Measurements from ENCODE around the gene TRPV2. TPM values are rescaled to one million over a fixed set of nuclear protein-coding genes. Genes with fewer than 3 reads are reported as not detected.

The TRPV2 gene
- total RNA-seq, 2 donors from 2014 or later = 7.1 to 11.0 TPM

DNA sequence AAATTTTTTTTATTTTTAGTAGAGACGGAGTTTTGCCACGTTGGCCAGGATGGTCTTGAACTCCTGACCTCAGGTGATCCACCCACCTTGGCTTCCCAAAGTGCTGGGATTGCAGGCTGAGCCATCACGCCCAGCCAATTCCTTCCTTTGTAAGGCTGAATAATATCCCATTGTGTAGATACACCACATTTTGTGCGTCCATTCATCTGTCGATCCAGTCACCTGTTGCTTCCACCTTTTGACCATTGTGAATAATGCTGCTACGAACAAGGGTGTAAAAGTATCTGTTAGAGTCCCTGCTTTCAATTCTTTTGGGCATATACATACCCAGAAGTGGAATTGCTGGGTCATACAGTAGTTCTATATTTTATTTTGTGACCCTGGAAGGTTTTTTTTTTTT, 15.3 kb downstream of the TRPV2 start:
- Histone ChIP-seq H3K27me3 (replicated peaks; ENCODE audit: insufficient read depth) (no peaks in the 10 kb centered on the region), H3K4me1 (replicated peaks) (no peaks in the 10 kb centered on the region), H3K27ac (no peak overlapping the region), H3K36me3 (no peaks in the 10 kb centered on the region), H3K9me3 (no peaks in the 10 kb centered on the region), H3K4me3 (no peak overlapping the region)
- DNase-seq (ENCODE audit: low spot score) = no peak
- 82% methylated on average over 6 of the region's 6 CpGs for WGBS
- intact Hi-C loops (cut with DNase I) = no loop called here
- no peak for TF ChIP-seq POLR2A (IDR thresholded peaks at IDR 0.05)
- TF ChIP-seq CTCF (IDR thresholded peaks at IDR 0.05) = no peak
- TF ChIP-seq POLR2AphosphoS5 (IDR thresholded peaks at IDR 0.05) = no peak

DNA sequence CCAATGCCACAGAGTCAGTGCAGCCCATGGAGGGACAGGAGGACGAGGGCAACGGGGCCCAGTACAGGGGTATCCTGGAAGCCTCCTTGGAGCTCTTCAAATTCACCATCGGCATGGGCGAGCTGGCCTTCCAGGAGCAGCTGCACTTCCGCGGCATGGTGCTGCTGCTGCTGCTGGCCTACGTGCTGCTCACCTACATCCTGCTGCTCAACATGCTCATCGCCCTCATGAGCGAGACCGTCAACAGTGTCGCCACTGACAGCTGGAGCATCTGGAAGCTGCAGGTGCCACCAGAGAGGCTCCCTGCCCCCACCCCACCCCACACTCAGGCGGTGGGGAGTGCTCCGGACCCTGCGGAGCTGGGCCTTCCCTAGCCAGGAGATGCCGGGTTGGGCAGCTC, 16.6 kb downstream of the TRPV2 start:
- Histone ChIP-seq H3K4me3 (no peak overlapping the region), H3K36me3 (no peaks in the 10 kb centered on the region), H3K4me1 (replicated peaks) (no peaks in the 10 kb centered on the region), H3K27me3 (replicated peaks; ENCODE audit: insufficient read depth) (no peaks in the 10 kb centered on the region), H3K9me3 (no peaks in the 10 kb centered on the region), H3K27ac (no peak overlapping the region)
- DNase-seq (ENCODE audit: low spot score) = no peak
- WGBS = 93% methylated on average over 13 of the region's 15 CpGs
- no peak for TF ChIP-seq POLR2A (IDR thresholded peaks at IDR 0.05)
- TF ChIP-seq CTCF (IDR thresholded peaks at IDR 0.05) = no peak
- TF ChIP-seq POLR2AphosphoS5 (IDR thresholded peaks at IDR 0.05) = no peak
- intact Hi-C loops (cut with DNase I) = no loop called here

DNA sequence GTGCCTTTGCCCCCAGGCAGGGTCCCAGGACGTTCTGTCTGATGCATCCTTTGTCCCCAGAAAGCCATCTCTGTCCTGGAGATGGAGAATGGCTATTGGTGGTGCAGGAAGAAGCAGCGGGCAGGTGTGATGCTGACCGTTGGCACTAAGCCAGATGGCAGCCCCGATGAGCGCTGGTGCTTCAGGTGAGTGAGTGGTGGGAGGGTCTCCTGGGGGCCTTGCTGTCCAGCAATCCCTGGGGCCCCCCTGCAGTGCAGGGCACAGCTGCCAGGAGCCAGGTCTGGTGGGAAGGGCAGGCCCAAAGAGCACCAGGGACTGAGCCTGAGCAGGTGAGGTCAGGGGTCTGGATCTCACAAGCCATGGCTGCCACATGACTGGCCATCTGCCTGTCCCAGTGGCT, 18.1 kb downstream of the TRPV2 start:
- no peak overlapping the region for H3K4me3 ChIP-seq
- no peak overlapping the region for H3K27ac ChIP-seq
- H3K27me3 ChIP-seq (replicated peaks; ENCODE audit: insufficient read depth) = no peaks in the 10 kb centered on the region
- H3K4me1 ChIP-seq (replicated peaks) = no peaks in the 10 kb centered on the region
- intact Hi-C loops (cut with DNase I) = no loop called here
- TF ChIP-seq CTCF (IDR thresholded peaks at IDR 0.05) (no peak), POLR2A (IDR thresholded peaks at IDR 0.05) (no peak), POLR2AphosphoS5 (IDR thresholded peaks at IDR 0.05) (no peak)
- WGBS = 71% methylated on average over 4 of the region's 5 CpGs
- H3K36me3 ChIP-seq = no peaks in the 10 kb centered on the region
- H3K9me3 ChIP-seq = no peaks in the 10 kb centered on the region
- DNase-seq (ENCODE audit: low spot score) = no peak

- no peak overlapping the region for H3K27ac ChIP-seq
- 53% methylated on average over 7 of the region's 8 CpGs for WGBS
- no peak overlapping the region for H3K4me3 ChIP-seq
- intact Hi-C loops (cut with DNase I) = no loop called here
- DNase-seq (ENCODE audit: low spot score) = no peak
- no peaks in the 10 kb centered on the region for H3K36me3 ChIP-seq
- no peaks in the 10 kb centered on the region for H3K9me3 ChIP-seq
- H3K27me3 ChIP-seq (replicated peaks; ENCODE audit: insufficient read depth) = no peaks in the 10 kb centered on the region
- H3K4me1 ChIP-seq (replicated peaks) = no peaks in the 10 kb centered on the region
- TF ChIP-seq CTCF (IDR thresholded peaks at IDR 0.05) = no peak
- TF ChIP-seq POLR2AphosphoS5 (IDR thresholded peaks at IDR 0.05) = no peak
- no peak for TF ChIP-seq POLR2A (IDR thresholded peaks at IDR 0.05)
These were observed 19.3 kb downstream of the TRPV2 start for GRCh38 chr17:16434662-16435061.

GRCh38 chr17:16435925-16436886, 20.8 kb downstream of the TRPV2 start:
- TF ChIP-seq POLR2A (IDR thresholded peaks at IDR 0.05) = no peak
- no peak for TF ChIP-seq CTCF (IDR thresholded peaks at IDR 0.05)
- no peak for TF ChIP-seq POLR2AphosphoS5 (IDR thresholded peaks at IDR 0.05)

More at GRCh38 chr17:16435925-16436886, 20.8 kb downstream of the TRPV2 start:
- intact Hi-C loops (cut with DNase I) = no loop called here
- Histone ChIP-seq H3K4me1 (replicated peaks) (peaks cover 4% of the 10 kb centered on the region), H3K36me3 (no peaks in the 10 kb centered on the region), H3K9me3 (no peaks in the 10 kb centered on the region), H3K27ac (no peak overlapping the region), H3K27me3 (replicated peaks; ENCODE audit: insufficient read depth) (no peaks in the 10 kb centered on the region), H3K4me3 (no peak overlapping the region)
- DNase-seq (ENCODE audit: low spot score) = no peak
- 77% methylated on average over 14 of the region's 14 CpGs for WGBS
